SU-DHL-6 (cell line): ENCODE data around the gene TOMM34.

ENCODE experiments used
- CTCF ChIP-seq: fragments of 200-600 bp; sonication (generic); IDR thresholded peaks from one replicate; pipeline ENCODE4 v1.5.1; 2017; ENCODE audit warnings: antibody characterized with exemption, mild to moderate bottlenecking, low read length, moderate library complexity; ENCODE audit not compliant: insufficient read depth, poor library complexity, severe bottlenecking
- EZH2phosphoT487 ChIP-seq: fragments of 200-600 bp; sonication (generic), shearing (Covaris generic); conservative IDR thresholded peaks from 2 replicates; pipeline ENCODE4 v1.6.1; 2018; ENCODE audit warnings: mild to moderate bottlenecking, antibody characterized with exemption, low read length, moderate library complexity, mixed read lengths

DNA sequence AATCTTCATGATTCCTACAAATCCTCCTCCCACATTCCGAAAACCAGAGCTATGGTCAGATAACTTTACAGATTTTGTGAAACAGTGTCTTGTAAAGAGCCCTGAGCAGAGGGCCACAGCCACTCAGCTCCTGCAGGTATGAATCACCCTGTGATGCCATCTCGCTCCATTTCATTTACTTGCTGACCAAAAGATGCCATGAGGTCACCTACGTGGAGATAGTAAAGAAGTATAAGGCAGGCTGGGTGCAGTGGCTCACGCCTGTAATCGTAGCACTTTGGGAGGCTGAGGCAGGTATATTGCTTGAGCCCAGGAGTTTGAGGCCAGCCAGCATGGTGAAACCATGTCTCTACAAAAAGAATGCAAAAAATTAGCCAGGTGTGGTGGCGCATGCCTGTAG lies 37.0 kb upstream of the TOMM34 start:
- TF ChIP-seq CTCF (no peak), EZH2phosphoT487 (no peak)
